ENCODE results near the gene ABCA5. TPM values are rescaled to one million over a fixed set of nuclear protein-coding genes. Genes with fewer than 3 reads are reported as not detected.
"Not testable (repeated sequence)": the region's sequence is repeated elsewhere in the genome, so short reads cannot be mapped to it uniquely, and the experiment has no call there.

The ABCA5 gene
- total RNA-seq, 1 donor from 2014 or later, result 12.8 TPM

DNA sequence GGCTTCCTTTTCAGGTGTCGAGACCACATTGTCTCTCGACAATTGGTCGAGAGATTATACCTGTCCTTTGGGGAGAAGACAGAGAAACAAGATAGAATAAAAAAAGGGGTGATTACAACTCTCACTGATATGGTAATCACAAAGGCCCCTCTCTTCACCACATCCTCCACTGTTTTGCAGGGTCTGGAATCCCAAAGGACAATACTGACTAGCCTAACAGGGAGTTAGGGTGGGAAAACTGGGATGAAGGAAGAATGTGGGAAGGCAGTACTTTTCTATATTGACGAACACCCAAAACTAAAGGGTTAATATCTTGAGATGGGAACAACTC, 6.1 kb downstream of the ABCA5 start:
- H3K9me3 Mint-ChIP-seq, result no peaks in the 10 kb centered on the region
- H3K4me1 Mint-ChIP-seq (ENCODE audit: low read depth), result peaks cover 16% of the 10 kb centered on the region
- no peak overlapping the region for H3K27ac Mint-ChIP-seq
- H3K36me3 Mint-ChIP-seq (ENCODE audit: low read depth), result peaks cover 2% of the 10 kb centered on the region
- intact Hi-C loops (cut with micrococcal nuclease), result loop anchor here (10.0 kb wide), 2 partner anchors 806 to 844 kb away; partner anchors contain the start of genes KCNJ2 and PRKAR1A
- DNase-seq (ENCODE audit: low spot score), result no peak
- H3K27me3 Mint-ChIP-seq (ENCODE audit: insufficient read depth), result peaks cover 2% of the 10 kb centered on the region
- H3K4me3 Mint-ChIP-seq, result no peak overlapping the region

DNA sequence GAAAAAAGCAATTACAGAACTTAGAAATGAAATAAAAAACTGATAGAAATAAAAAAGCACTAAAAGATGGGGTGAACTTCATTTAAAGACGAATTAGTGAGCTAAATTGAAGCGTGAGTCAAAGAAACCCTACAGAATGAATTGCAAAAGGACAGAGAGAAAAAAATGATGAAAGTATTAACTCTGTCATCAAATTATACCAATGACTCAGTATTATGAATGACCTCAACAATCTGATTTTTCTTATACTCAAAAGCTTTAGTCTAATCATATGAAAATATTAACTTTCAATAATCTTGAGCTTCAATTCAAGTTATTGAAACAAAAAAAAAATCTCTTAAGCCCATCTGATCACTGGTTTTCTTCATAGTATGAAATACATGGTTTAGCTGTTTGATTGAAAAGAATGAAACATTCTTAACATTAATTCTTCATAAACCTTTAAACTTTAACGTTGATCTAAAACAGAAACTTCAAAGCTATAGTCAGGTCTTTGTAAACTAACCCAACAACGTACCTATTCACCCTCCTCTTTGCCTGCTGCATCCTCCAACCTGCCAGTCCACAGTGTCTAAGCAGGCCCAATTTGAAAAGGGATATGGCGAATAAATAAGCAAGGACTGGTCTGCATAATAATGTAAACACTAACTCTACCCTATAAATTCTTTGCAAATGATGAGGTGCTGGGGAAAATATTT, 6.6 kb downstream of the ABCA5 start:
- Mint-ChIP-seq H3K9me3 (no peaks in the 10 kb centered on the region), H3K27ac (no peak overlapping the region), H3K4me3 (no peak overlapping the region), H3K27me3 (ENCODE audit: insufficient read depth) (no peaks in the 10 kb centered on the region), H3K4me1 (ENCODE audit: low read depth) (peaks cover 11% of the 10 kb centered on the region), H3K36me3 (ENCODE audit: low read depth) (peaks cover under 1% of the 10 kb centered on the region)
- intact Hi-C loops (cut with micrococcal nuclease), result loop anchor here (10.0 kb wide), 2 partner anchors 806 to 844 kb away; partner anchors contain the start of genes KCNJ2 and PRKAR1A
- no peak for DNase-seq (ENCODE audit: low spot score)

DNA sequence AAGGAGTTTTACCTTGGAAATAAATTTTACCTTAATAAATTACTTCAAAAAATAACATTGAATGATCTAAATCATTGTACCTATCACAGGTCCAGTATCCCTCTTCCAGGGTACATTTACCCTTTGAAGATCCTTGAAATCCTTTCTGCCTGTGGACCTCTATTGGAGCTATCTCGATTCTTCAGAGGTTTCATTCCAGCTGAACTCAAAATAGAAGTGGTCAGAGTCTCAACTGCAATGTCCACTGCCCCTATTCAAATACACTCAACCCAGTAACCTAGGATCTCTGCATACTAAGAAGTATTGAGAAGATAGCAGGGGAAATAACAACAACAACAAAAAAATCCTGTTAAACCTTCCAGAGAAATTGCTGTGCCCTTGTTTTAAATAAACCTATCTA, 9.3 kb downstream of the ABCA5 start:
- no peak overlapping the region for H3K27ac Mint-ChIP-seq
- no peaks in the 10 kb centered on the region for H3K27me3 Mint-ChIP-seq (ENCODE audit: insufficient read depth)
- no peak overlapping the region for H3K4me3 Mint-ChIP-seq
- no peak for DNase-seq (ENCODE audit: low spot score)
- intact Hi-C loops (cut with micrococcal nuclease), result no loop called here
- H3K36me3 Mint-ChIP-seq (ENCODE audit: low read depth), result no peaks in the 10 kb centered on the region
- H3K4me1 Mint-ChIP-seq (ENCODE audit: low read depth), result peaks cover 8% of the 10 kb centered on the region
- H3K9me3 Mint-ChIP-seq, result no peaks in the 10 kb centered on the region

DNA sequence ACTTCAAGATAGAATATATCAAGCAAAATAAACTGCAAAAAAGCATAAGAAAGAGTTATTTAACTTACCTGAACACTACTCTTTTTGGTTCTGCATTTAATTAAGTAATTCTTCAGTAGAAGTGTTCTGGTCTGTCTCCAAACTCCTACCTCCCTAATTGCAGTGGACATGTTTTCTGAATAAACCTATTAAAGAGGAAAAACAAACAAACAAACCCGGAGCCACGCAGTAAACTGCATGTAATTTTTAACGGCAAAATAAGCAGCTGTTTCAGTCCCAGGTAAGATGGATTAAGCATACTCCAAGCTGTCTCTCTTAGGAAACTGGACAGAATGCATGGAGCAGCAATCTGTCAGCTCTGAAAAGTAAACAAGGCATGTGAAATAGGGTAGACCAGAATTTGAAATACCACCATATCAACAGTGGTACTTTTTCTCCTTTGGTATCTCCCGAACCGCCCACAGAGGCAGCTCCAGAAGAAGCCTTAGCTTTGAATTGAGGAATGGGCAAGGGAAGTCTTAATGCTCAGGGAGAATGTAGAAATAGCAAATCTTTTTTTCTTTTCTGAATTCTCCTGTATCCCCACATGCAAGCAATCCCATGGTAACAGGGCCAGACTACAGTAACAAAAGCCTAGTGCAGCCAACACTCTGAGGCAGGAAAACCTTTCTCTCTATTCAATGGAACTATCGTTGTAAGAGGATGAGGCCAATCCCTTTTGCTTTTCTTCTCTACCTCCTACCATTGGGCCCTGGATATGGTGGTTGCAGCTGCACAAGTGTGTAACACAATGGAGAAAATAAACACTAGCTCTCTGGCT, 12.5 kb downstream of the ABCA5 start:
- intact Hi-C loops (cut with micrococcal nuclease), result no loop called here
- Mint-ChIP-seq H3K27ac (no peak overlapping the region), H3K4me3 (no peak overlapping the region), H3K27me3 (ENCODE audit: insufficient read depth) (no peaks in the 10 kb centered on the region), H3K36me3 (ENCODE audit: low read depth) (peaks cover 1% of the 10 kb centered on the region), H3K4me1 (ENCODE audit: low read depth) (peaks cover 4% of the 10 kb centered on the region), H3K9me3 (no peaks in the 10 kb centered on the region)
- DNase-seq (ENCODE audit: low spot score), result no peak

DNA sequence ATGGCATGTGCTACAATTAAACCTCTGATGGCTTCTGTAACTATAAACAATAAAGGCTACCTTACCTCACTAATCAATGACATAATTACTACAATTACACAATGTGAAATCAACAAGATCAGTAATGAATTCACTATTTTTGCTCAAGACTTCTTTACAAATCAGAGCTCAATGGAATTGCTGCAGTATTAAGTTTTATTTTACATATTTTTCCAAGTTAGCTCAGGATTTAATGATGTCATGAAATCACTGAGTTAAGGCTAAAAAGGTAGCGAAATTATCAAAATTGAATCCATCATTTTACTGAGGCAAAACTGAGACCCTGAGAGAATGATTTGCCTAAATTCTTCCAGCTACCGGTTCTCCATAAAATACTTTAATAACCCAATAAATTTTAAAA, 21.8 kb downstream of the ABCA5 start:
- Mint-ChIP-seq H3K4me1 (ENCODE audit: low read depth) (no peaks in the 10 kb centered on the region), H3K4me3 (no peak overlapping the region), H3K9me3 (no peaks in the 10 kb centered on the region), H3K27ac (no peak overlapping the region), H3K36me3 (ENCODE audit: low read depth) (peaks cover 5% of the 10 kb centered on the region), H3K27me3 (ENCODE audit: insufficient read depth) (no peaks in the 10 kb centered on the region)
- intact Hi-C loops (cut with micrococcal nuclease), result no loop called here
- no peak for DNase-seq (ENCODE audit: low spot score)

DNA sequence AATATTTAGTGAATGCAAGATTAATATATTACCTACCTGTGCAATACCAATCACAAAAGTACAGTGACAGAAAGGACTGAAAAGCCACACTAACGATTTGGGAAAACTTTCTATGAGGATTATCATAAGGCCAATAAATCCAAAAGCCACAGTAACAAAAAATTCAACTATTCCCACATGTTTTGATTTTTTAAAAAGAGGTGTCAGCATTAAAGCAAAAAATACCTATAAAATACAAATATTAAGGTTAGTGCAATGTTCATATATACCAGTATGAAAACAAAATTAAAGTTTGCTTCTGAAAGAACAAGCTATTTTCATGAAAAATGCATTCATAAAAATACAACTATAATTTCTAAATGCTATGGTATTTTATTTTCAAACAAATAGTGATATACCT, 24.3 kb downstream of the ABCA5 start:
- Mint-ChIP-seq H3K27ac (no peak overlapping the region), H3K36me3 (ENCODE audit: low read depth) (peaks cover 7% of the 10 kb centered on the region), H3K9me3 (peaks cover under 1% of the 10 kb centered on the region), H3K4me3 (no peak overlapping the region), H3K4me1 (ENCODE audit: low read depth) (no peaks in the 10 kb centered on the region), H3K27me3 (ENCODE audit: insufficient read depth) (no peaks in the 10 kb centered on the region)
- no peak for DNase-seq (ENCODE audit: low spot score)
- intact Hi-C loops (cut with micrococcal nuclease), result no loop called here

DNA sequence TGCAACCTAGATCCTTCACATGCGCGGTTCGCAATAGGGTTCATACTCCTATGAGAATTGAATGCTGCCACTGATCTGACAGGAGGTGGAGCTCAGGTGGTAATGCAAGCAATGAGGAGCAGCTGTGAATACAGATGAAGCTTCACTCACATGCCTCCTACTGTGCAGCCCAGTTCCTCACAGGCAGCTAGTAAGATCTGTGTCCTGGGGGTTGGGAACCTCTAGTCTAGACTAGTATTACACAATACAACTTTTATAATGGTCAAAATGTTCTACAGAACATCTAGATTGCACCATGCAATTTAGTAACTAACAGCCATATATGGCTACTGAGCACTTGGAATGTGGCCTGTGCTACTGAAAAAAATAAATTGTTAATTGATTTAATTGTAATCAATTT, 26.7 kb downstream of the ABCA5 start:
- peaks cover 3% of the 10 kb centered on the region for H3K9me3 Mint-ChIP-seq
- intact Hi-C loops (cut with micrococcal nuclease), result no loop called here
- no peak overlapping the region for H3K27ac Mint-ChIP-seq
- peaks cover 11% of the 10 kb centered on the region for H3K36me3 Mint-ChIP-seq (ENCODE audit: low read depth)
- H3K4me1 Mint-ChIP-seq (ENCODE audit: low read depth), result no peaks in the 10 kb centered on the region
- no peaks in the 10 kb centered on the region for H3K27me3 Mint-ChIP-seq (ENCODE audit: insufficient read depth)
- no peak for DNase-seq (ENCODE audit: low spot score)
- no peak overlapping the region for H3K4me3 Mint-ChIP-seq

DNA sequence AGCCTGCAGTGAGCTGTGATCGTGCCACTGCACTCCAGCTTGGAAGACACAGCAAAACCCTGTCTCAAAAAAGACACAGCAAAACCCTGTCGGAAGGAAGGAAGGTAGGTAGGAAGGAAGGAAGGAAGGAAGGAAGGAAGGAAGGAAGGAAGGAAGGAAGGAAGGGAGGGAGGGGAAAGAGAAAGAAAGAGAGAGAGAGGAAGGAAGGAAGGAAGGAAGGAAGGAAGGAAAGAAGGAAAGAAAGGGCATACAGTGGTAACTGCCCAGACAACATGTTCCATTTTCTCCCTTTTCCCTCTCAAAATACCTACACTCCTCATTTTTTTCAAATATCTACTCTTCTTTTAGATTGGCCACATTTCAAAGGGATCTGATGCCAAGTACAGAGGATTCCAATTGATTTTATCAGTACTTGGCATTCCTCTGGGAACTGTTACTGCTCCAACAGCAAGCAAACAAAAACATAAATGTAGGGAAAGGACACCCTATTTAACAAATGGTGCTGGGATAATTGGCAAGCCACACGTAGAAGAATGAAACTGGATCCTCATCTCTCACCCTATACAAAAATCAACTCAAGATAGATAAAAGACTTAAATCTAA, 28.7 kb downstream of the ABCA5 start:
- intact Hi-C loops (cut with micrococcal nuclease); H3K4me3 Mint-ChIP-seq; H3K9me3 Mint-ChIP-seq; H3K27ac Mint-ChIP-seq; DNase-seq (ENCODE audit: low spot score); H3K4me1 Mint-ChIP-seq (ENCODE audit: low read depth); H3K27me3 Mint-ChIP-seq (ENCODE audit: insufficient read depth): not testable (repeated sequence)
- H3K36me3 Mint-ChIP-seq (ENCODE audit: low read depth), result peaks cover 11% of the 10 kb centered on the region

DNA sequence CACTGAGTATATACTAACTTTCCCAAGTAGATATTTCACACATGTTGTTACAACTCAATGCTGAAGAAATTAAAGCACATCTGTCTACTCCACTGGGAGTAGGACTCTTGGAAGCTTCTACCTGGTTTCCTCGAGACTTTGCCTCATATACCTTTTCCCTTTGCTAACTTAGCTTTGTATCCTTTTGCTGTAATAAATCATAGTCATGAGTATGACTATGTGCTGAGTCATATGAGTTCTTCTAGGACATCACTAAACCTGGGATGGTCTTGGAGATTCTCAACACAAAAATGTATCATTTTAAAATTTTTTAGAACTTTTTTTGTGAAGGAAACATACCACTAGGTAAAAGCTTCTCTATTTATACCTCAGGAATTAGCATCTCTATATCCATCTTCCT, 39.8 kb downstream of the ABCA5 start:
- DNase-seq (ENCODE audit: low spot score), result no peak
- intact Hi-C loops (cut with micrococcal nuclease), result no loop called here
- H3K27me3 Mint-ChIP-seq (ENCODE audit: insufficient read depth), result no peaks in the 10 kb centered on the region
- H3K9me3 Mint-ChIP-seq, result no peaks in the 10 kb centered on the region
- H3K27ac Mint-ChIP-seq, result no peak overlapping the region
- H3K4me1 Mint-ChIP-seq (ENCODE audit: low read depth), result no peaks in the 10 kb centered on the region
- H3K36me3 Mint-ChIP-seq (ENCODE audit: low read depth), result peaks cover 16% of the 10 kb centered on the region
- H3K4me3 Mint-ChIP-seq, result no peak overlapping the region

DNA sequence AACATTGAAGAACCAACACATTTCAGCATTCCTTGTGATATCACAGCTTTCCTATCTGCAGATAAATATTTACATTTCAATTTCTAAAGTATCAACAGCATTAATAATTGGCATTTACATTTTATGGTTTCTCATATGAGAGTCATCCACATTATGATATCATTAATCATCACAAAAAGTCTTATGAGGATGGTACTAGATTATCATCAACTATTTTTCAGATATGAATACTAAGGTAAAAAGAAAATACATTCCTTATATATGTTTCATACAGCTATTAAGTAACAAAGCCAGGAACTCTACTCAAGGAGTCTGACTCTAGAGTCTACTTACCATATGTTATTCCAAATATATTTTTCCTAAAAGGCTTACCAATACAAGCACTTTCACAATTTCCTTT, 40.7 kb downstream of the ABCA5 start:
- no peaks in the 10 kb centered on the region for H3K9me3 Mint-ChIP-seq
- peaks cover 20% of the 10 kb centered on the region for H3K36me3 Mint-ChIP-seq (ENCODE audit: low read depth)
- H3K27ac Mint-ChIP-seq, result no peak overlapping the region
- no peaks in the 10 kb centered on the region for H3K27me3 Mint-ChIP-seq (ENCODE audit: insufficient read depth)
- H3K4me3 Mint-ChIP-seq, result no peak overlapping the region
- H3K4me1 Mint-ChIP-seq (ENCODE audit: low read depth), result no peaks in the 10 kb centered on the region
- intact Hi-C loops (cut with micrococcal nuclease), result no loop called here
- DNase-seq (ENCODE audit: low spot score), result no peak

DNA sequence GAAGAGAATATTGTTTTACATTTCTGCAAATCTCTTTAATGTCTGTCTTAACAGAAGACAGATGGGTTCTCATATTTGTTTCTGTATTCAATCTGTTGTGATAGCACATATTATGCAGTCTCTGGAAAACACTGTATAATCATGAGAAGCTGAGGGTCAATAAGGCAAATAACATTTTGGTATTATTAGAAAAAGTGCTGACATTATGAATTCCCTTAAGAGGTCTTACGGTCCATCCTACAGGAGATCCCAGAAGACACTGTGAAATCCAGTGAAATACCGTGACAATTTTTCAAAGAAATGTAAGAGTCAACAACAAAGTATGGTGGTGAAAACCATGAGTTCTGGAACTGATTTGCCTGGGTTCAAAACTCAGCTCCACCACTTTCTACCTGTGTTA, 42.3 kb downstream of the ABCA5 start:
- Mint-ChIP-seq H3K4me3 (no peak overlapping the region), H3K4me1 (ENCODE audit: low read depth) (no peaks in the 10 kb centered on the region), H3K9me3 (no peaks in the 10 kb centered on the region), H3K27me3 (ENCODE audit: insufficient read depth) (no peaks in the 10 kb centered on the region), H3K27ac (no peak overlapping the region), H3K36me3 (ENCODE audit: low read depth) (peaks cover 22% of the 10 kb centered on the region)
- intact Hi-C loops (cut with micrococcal nuclease), result no loop called here
- DNase-seq (ENCODE audit: low spot score), result no peak

DNA sequence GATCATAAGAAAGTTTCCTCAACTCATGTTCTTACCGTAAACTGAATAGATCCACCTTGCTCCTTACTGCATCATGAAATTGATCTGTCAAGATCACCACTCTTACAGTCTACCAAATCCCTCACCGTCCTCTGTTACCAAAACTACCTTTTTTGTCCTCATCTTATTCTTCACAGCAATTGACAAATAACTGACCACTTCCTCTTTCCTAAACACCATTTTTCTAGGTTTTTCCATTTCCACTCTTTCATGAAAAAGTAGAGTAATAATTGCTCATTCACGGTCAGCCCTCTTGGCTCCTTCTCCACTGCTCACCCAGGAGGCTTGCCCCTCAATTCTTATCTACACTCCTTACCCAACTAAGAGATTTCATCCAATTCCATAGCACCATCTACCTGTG, 44.9 kb downstream of the ABCA5 start:
- Mint-ChIP-seq H3K36me3 (ENCODE audit: low read depth) (peaks cover 23% of the 10 kb centered on the region), H3K27ac (no peak overlapping the region), H3K9me3 (no peaks in the 10 kb centered on the region), H3K4me1 (ENCODE audit: low read depth) (no peaks in the 10 kb centered on the region), H3K4me3 (no peak overlapping the region), H3K27me3 (ENCODE audit: insufficient read depth) (no peaks in the 10 kb centered on the region)
- DNase-seq (ENCODE audit: low spot score), result no peak
- intact Hi-C loops (cut with micrococcal nuclease), result no loop called here

DNA sequence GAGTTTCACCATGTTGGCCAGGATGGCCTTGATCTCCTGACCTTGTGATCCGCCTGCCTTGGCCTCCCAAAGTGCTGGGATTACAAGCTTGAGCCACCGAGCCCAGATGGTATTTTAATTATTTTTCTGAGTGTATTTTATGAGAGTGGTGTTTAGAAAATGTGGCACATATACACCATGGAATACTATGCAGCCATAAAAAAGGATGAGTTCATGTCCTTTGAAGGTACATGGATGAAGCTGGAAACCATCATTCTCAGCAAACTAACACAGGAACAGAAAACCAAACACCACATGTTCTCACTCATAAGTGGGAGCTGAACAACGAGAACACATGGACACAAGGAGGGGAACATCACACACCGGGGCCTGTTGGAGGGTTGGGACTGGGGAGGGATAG, 50.7 kb downstream of the ABCA5 start:
- DNase-seq (ENCODE audit: low spot score); H3K9me3 Mint-ChIP-seq; intact Hi-C loops (cut with micrococcal nuclease); H3K27ac Mint-ChIP-seq; H3K4me3 Mint-ChIP-seq; H3K4me1 Mint-ChIP-seq (ENCODE audit: low read depth); H3K27me3 Mint-ChIP-seq (ENCODE audit: insufficient read depth): not testable (repeated sequence)
- peaks cover 12% of the 10 kb centered on the region for H3K36me3 Mint-ChIP-seq (ENCODE audit: low read depth)
